C4-2B (cell line): ENCODE results near the gene NRN1L.
A peak's percentile ranks its signal among the peaks of the same experiment; 100 is the strongest.

ENCODE experiments used
- H3K27ac ChIP-seq: fragments of 450-650 bp; 2 replicates; pipeline ENCODE4 v1.5.1; 2017
- CTCF ChIP-seq: fragments of 450-650 bp; conservative IDR thresholded peaks from 2 replicates; pipeline ENCODE4 v1.5.1; 2017; ENCODE audit warnings: mild to moderate bottlenecking
- ZFX ChIP-seq: fragments of 450-650 bp; IDR thresholded peaks from 2 replicates; pipeline ENCODE4 v1.6.1; 2017

NRN1L gene

GRCh38 chr16:67893743-67894399 lies 9.2 kb downstream of the NRN1L start:
- H3K27ac ChIP-seq = peak overlapping the region; percentile 94
- no peak for TF ChIP-seq CTCF
- TF ChIP-seq ZFX = no peak

- H3K27ac ChIP-seq = no peak overlapping the region
- TF ChIP-seq CTCF (no peak), ZFX (no peak)
Measured at GRCh38 chr16:67897231-67897630, 12.5 kb downstream of the NRN1L start.

GRCh38 chr16:67901734-67902133 lies 17.0 kb downstream of the NRN1L start:
- no peak for TF ChIP-seq CTCF
- no peak for TF ChIP-seq ZFX

GRCh38 chr16:67902831-67903230 lies 18.1 kb downstream of the NRN1L start:
- TF ChIP-seq ZFX (no peak), CTCF (no peak)
- H3K27ac ChIP-seq = no peak overlapping the region

More at GRCh38 chr16:67901734-67902133, 17.0 kb downstream of the NRN1L start:
- no peak overlapping the region for H3K27ac ChIP-seq

DNA sequence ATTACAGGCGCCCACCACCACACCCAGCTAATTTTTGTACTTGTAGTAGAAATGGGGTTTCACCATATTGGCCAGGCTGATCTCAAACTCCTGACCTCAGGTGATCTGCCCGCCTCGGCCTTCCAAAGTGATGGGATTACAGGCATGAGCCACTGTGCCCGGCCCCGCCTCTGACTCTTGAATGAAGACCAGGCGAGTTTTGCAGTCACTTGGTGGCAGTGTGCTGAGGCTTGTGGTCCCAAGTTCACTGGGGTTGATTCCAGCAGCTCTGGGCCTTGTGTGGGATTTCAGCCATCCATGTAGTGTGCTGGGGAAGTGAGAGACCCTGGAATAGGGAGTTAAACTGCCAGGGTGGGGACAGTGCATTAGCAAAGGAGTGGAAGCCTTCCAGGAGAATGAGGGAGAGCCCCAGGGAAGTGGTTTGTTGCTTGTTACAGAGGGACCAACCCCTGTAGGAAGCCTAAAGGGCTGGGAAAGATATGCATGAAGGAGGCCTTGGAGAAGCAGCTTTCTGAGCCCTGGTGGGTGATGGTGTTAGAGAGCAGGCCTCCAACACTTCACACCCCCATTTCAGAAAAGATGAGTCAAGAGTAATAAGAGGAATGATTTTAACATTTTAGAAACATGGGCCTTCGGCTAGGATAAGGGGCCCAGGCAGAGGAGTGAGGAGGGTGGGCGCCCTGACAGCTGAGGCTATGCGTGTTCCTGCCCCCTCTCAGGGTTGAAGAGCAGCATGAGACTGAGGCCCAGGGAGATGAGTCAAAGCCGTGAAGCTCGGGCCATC lies 22.9 kb downstream of the NRN1L start:
- TF ChIP-seq CTCF (no peak), ZFX (no peak)
- no peak overlapping the region for H3K27ac ChIP-seq

- H3K27ac ChIP-seq = no peak overlapping the region
- TF ChIP-seq ZFX (no peak), CTCF (no peak)
Measured at GRCh38 chr16:67909056-67909742, 24.5 kb downstream of the NRN1L start.

DNA sequence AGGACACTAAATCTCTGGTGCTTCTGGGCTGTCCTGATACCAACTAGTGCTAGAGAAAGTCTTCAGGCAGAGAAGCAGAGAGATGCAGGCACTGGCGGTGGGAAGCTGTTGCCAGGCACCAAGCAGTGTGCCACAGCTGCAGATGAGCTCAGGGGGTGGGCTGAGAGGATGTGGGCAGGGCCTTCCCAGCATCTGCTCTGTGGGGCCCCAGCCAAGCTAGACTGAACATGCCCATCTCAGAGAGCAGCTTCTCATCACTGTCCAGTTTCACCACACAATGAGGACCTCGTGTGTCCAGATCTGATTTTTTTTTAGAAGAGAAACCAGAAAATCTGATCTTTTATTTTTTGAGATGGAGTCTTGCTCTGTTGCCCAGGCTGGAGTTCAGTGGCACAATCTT lies 25.5 kb downstream of the NRN1L start:
- no peak for TF ChIP-seq CTCF
- no peak for TF ChIP-seq ZFX
- no peak overlapping the region for H3K27ac ChIP-seq
